HepG2 (cell line): ENCODE data around the gene AATF. TPM values are rescaled to one million over a fixed set of nuclear protein-coding genes. Genes with fewer than 3 reads are reported as not detected.

Source experiments
- ATAC-seq: fragments of 200-7000 bp; cut with Tn5 transposase; 3 replicates; pipeline ENCODE4 v1.9.1; 2020; ENCODE audit warnings: mild to moderate bottlenecking, moderate library complexity
- BruUV-seq: library from RNA; stranded (reverse); fragments of 400-500 nt; replicated peaks from 2 replicates; lab custom pipeline; 2021; lab: Mats Ljungman, UMichigan
- CTCF ChIA-PET: fragments of 300-600 bp; formaldehyde crosslinking; extraction: SDS; loops from one replicate; lab custom pipeline; 2021; ENCODE audit warnings: low total read pairs, inconsistent platforms, low intra/inter-chr PET ratio; lab: Yijun Ruan, JAX
- POLR2A ChIA-PET: fragments of 350-600 bp; sonication (Branson Sonifier 250); formaldehyde crosslinking; loops from one replicate; lab custom pipeline; 2020; ENCODE audit warnings: antibody characterized with exemption, inconsistent platforms; lab: Yijun Ruan, JAX
- DNase-seq: peaks from one replicate; pipeline ENCODE4 v3.0.0-alpha.2; 2015; ENCODE audit warnings: low spot score
- FAIRE-seq: peaks from 3 replicates; lab custom pipeline; 2011; peaks lifted over from hg19 to GRCh38; lab: Jason Lieb, UNC
- H2AFZ ChIP-seq: one replicate; pipeline ENCODE4 v1.6.1; 2011; ENCODE audit warnings: low read length, inconsistent platforms
- H3K27ac ChIP-seq: fragments of 300-600 bp; 3 replicates; pipeline ENCODE4 v1.8.0; 2011; ENCODE audit warnings: mixed run types, mild to moderate bottlenecking, mixed read lengths, low read length, inconsistent platforms; ENCODE audit not compliant: insufficient read depth; ENCODE audit errors: extremely low read length
- H3K27me3 ChIP-seq, 2 experiments: fragments of 200-600 bp in 1 of 2; 2 replicates in 1 of 2; 3 replicates in 1 of 2; pipeline versions ENCODE4 v1.6.0 to v1.8.0; 2011; ENCODE audit warnings: low read length in 2 of 2, mild to moderate bottlenecking in 2 of 2, moderate library complexity in 2 of 2, inconsistent platforms in 1 of 2; ENCODE audit not compliant: insufficient read depth in 2 of 2, control insufficient read depth in 1 of 2
- H3K36me3 ChIP-seq, 2 experiments: fragments of 200-600 bp in 1 of 2; replicated peaks in 1 of 2; 2 replicates in 1 of 2; 3 replicates in 1 of 2; pipeline versions ENCODE4 v1.5.1 to v1.8.0; 2011; ENCODE audit warnings: low read length in 2 of 2, inconsistent platforms in 1 of 2; ENCODE audit not compliant: insufficient read depth in 2 of 2, control insufficient read depth in 1 of 2
- H3K4me1 ChIP-seq: 2 replicates; pipeline ENCODE4 v1.5.1; 2012; ENCODE audit warnings: low read length, inconsistent platforms; ENCODE audit not compliant: insufficient read depth
- H3K4me2 ChIP-seq: 2 replicates; pipeline ENCODE4 v1.6.0; 2011; ENCODE audit warnings: low read depth, low read length, inconsistent platforms
- H3K4me3 ChIP-seq, 3 experiments: fragments of 200-600 bp in 1 of 3; sonication (generic), shearing (Covaris generic) in 1 of 3; replicated peaks in 1 of 3; 2 replicates each; pipeline ENCODE4 v1.5.1; 2011 to 2016; ENCODE audit warnings: low read length in 3 of 3, inconsistent platforms in 2 of 3, low read depth in 2 of 3, mild to moderate bottlenecking in 2 of 3, control low read depth in 1 of 3, mixed read lengths in 1 of 3; ENCODE audit not compliant: insufficient read depth in 1 of 3
- H3K79me2 ChIP-seq: one replicate; pipeline ENCODE4 v1.6.1; 2011; ENCODE audit warnings: low read length, inconsistent platforms; ENCODE audit not compliant: insufficient read depth
- H3K9ac ChIP-seq: 2 replicates; pipeline ENCODE4 v1.6.0; 2011; ENCODE audit warnings: mild to moderate bottlenecking, low read depth, low read length, inconsistent platforms; ENCODE audit not compliant: insufficient read depth
- H3K9me3 ChIP-seq: 2 replicates; pipeline ENCODE4 v1.5.1; 2012; ENCODE audit warnings: mild to moderate bottlenecking, low read length
- H4K20me1 ChIP-seq: 2 replicates; pipeline ENCODE4 v1.6.0; 2011; ENCODE audit warnings: inconsistent platforms, mild to moderate bottlenecking, low read length, moderate library complexity; ENCODE audit not compliant: insufficient read depth
- BRF2 ChIP-seq: sonication (generic); formaldehyde crosslinking; IDR thresholded peaks from 2 replicates; pipeline ENCODE4 v1.8.1; 2022; ENCODE audit warnings: mild to moderate bottlenecking, missing genetic modification reagents
- CSRNP1 ChIP-seq: sonication (generic); formaldehyde crosslinking; IDR thresholded peaks from 2 replicates; pipeline ENCODE4 v1.8.1; 2023; ENCODE audit warnings: mild to moderate bottlenecking, missing genetic modification reagents
- FOXC1 ChIP-seq: sonication (generic); formaldehyde crosslinking; IDR thresholded peaks from 2 replicates; pipeline ENCODE4 v1.8.0; 2022; ENCODE audit warnings: mild to moderate bottlenecking, missing genetic modification reagents, borderline replicate concordance
- GTF2F1 ChIP-seq: fragments of 150-350 bp; IDR thresholded peaks from 2 replicates; pipeline ENCODE4 v1.6.1; 2014; ENCODE audit warnings: low read length
- HOXA5 ChIP-seq: sonication (generic); formaldehyde crosslinking; IDR thresholded peaks from 2 replicates; pipeline ENCODE4 v1.4.0; 2020; ENCODE audit warnings: missing genetic modification reagents
- HOXA9 ChIP-seq: sonication (generic); formaldehyde crosslinking; IDR thresholded peaks from 2 replicates; pipeline ENCODE4 v1.8.1; 2022; ENCODE audit warnings: missing genetic modification reagents, mild to moderate bottlenecking, moderate library complexity, borderline replicate concordance
- POLR2G ChIP-seq: fragments of 200-400 bp; formaldehyde crosslinking; IDR thresholded peaks from 2 replicates; pipeline ENCODE4 v1.6.1; 2018; ENCODE audit warnings: mild to moderate bottlenecking, low read depth, low read length, moderate library complexity
- RFX3 ChIP-seq: IDR thresholded peaks from 2 replicates; pipeline ENCODE4 v1.6.1; 2016; ENCODE audit warnings: missing biosample characterization, missing genetic modification reagents
- ZBTB26 ChIP-seq: IDR thresholded peaks from 2 replicates; pipeline ENCODE4 v1.6.1; 2016; ENCODE audit warnings: missing compliant biosample characterization, missing genetic modification reagents, borderline replicate concordance
- ZBTB44 ChIP-seq: sonication (generic); formaldehyde crosslinking; IDR thresholded peaks from 2 replicates; pipeline ENCODE4 v1.4.0; 2020; ENCODE audit warnings: missing genetic modification reagents
- ZNF34 ChIP-seq: sonication (generic); formaldehyde crosslinking; IDR thresholded peaks from 2 replicates; pipeline ENCODE4 v1.4.0; 2020; ENCODE audit warnings: mild to moderate bottlenecking, missing genetic modification reagents, borderline replicate concordance
- ZNF446 ChIP-seq: sonication (generic); formaldehyde crosslinking; IDR thresholded peaks from 2 replicates; pipeline ENCODE4 v1.5.0; 2020; ENCODE audit warnings: mild to moderate bottlenecking, missing genetic modification reagents
- ZNF878 ChIP-seq: sonication (generic); formaldehyde crosslinking; IDR thresholded peaks from 2 replicates; pipeline ENCODE4 v1.8.1; 2023; ENCODE audit warnings: mild to moderate bottlenecking, missing genetic modification reagents, moderate library complexity
- WGBS: methylation state at CpG from one replicate; pipeline ENCODE4 v1.1.6; 2017; ENCODE audit warnings: low lambda C conversion rate; 5-methylcytosine and 5-hydroxymethylcytosine counted together
- in situ Hi-C: cut with HindIII; loops from 2 replicates; pipeline ENCODE4 v1.10.0; 2017; ENCODE audit warnings: low pct_unique_long_range_greater_than_20kb; ENCODE audit not compliant: extremely low pct_ligation_motif_present
- intact Hi-C: fragments of 100-400 bp; cut with micrococcal nuclease; formaldehyde crosslinking; loops from one replicate; pipeline ENCODE4 v1.10.0; 2022; ENCODE audit not compliant: unreplicated experiment
- polyA plus RNA-seq, 8 experiments: library from polyadenylated mRNA; depleted of rRNA in 3 of 8; stranded (reverse) in 7 of 8; unstranded in 1 of 8; fragments of >200 nt; fragmentation: Illumina TruSeq in 4 of 8; extraction: Trizol in 4 of 8; gene quantifications; 2 replicates each; pipeline versions ENCODE4 v1.2.1 to v1.2.3, GENCODE V29; 2011 to 2016; ENCODE audit warnings: low read depth in 4 of 8, missing spikeins in 1 of 8, mixed read lengths in 1 of 8; ENCODE audit not compliant: insufficient read depth in 1 of 8
- total RNA-seq, 5 experiments: library from RNA; depleted of rRNA; stranded (reverse); fragments of >200 nt; fragmentation: Illumina TruSeq; extraction: Trizol; gene quantifications; 2 replicates each; pipeline ENCODE4 v1.2.3, GENCODE V29; 2016; ENCODE audit warnings: low read depth in 1 of 5

AATF gene
- total and polyA plus RNA-seq, 2 of the 13 experiments (the other 11 are each of a cell fraction or from before 2014, with no cell fraction given) = 9.1 to 53.3 TPM

- ATAC-seq (no peak), DNase-seq (no peak), FAIRE-seq (no peak)
- Histone ChIP-seq H3K9me3 (no peaks in the 10 kb centered on the region), H3K27me3 (peaks cover 5 to 61% of the 10 kb centered on the region in 2 experiments), H3K36me3 (no peaks in the 10 kb centered on the region), H3K79me2 (peaks cover 9% of the 10 kb centered on the region), H3K9ac (no peak overlapping the region), H3K27ac (no peak overlapping the region), H4K20me1 (no peaks in the 10 kb centered on the region), H3K4me2 (no peak overlapping the region), H3K4me1 (peaks cover 19% of the 10 kb centered on the region), H3K4me3 (no peak overlapping the region), H2AFZ (no peak overlapping the region)
- intact Hi-C loops (no loop called here), in situ Hi-C loops (no loop called here)
- CTCF ChIA-PET = no interaction called here
- POLR2A ChIA-PET = no interaction called here
- TF ChIP-seq RFX3 (CRISPR knock-in tag) = no peak
- no peak for TF ChIP-seq ZNF446
- no peak for TF ChIP-seq BRF2 (CRISPR knock-in tag)
- TF ChIP-seq ZNF34 (CRISPR knock-in tag) = no peak
- no peak for TF ChIP-seq FOXC1 (CRISPR knock-in tag)
- TF ChIP-seq ZNF878 = no peak
- TF ChIP-seq ZBTB26 (CRISPR knock-in tag) = no peak
- TF ChIP-seq HOXA5 (CRISPR knock-in tag) = no peak
- no peak for TF ChIP-seq CSRNP1 (CRISPR knock-in tag)
- no peak for TF ChIP-seq GTF2F1
- TF ChIP-seq HOXA9 (CRISPR knock-in tag) = no peak
- no peak for TF ChIP-seq POLR2G
- no peak for TF ChIP-seq ZBTB44 (CRISPR knock-in tag)
- WGBS = 0% methylated on average over 1 of the region's 1 CpG
- BruUV-seq = no TSS peak
Measured at GRCh38 chr17:36945140-36945539, 3.6 kb upstream of the AATF start.
